C4-2B (cell line): ENCODE measurements around the gene ATG2A.

Experiments used
- ZFX ChIP-seq: fragments of 450-650 bp; IDR thresholded peaks from 2 replicates; pipeline ENCODE4 v1.6.1; 2017
- TF ChIP-seq, protein P1 (sequence below): fragments of 450-650 bp; conservative IDR thresholded peaks from 2 replicates; pipeline ENCODE4 v1.5.1; 2017; ENCODE audit warnings: mild to moderate bottlenecking

DNA sequence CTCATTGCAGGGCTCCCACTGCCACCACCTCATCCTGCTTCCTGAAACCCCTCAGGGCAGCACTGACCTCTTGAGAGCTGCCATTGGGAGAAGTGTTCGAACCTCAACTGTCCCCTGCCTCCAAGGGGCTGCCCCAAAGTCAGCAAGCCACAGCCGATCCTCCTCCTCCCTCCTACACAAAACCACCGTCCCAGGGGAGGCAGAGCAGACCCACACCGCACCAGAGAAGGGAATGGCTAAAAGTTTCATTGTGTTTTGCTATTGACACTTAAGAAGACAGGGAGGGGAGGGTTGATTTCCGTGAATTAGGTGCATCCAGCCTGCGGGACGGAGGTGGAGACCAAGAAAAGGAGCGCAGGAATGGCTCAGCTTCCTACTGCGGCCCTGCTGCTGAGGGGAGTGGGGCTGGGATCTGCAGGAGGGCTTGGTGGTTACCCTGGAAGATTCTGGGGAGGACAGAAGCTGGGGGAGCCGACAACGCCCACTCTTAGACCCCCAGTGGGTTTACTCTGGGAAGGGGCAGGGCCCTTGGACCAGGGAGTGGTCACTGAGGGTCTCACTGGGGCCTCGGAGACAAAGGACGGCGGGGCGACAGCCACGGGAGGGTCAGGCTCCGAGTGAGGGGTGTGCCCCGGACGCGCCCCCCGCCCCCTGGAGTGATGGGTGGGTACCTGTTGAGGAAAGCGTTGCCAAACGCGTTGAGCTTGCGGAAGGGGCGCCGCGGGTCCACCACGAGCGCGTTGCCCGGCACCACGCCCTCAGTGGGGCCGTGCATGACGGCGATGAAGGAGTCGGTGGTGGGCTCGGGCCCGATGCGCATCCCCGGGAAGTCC, 39.4 kb downstream of the ATG2A start:
- TF ChIP-seq, protein P1, sequence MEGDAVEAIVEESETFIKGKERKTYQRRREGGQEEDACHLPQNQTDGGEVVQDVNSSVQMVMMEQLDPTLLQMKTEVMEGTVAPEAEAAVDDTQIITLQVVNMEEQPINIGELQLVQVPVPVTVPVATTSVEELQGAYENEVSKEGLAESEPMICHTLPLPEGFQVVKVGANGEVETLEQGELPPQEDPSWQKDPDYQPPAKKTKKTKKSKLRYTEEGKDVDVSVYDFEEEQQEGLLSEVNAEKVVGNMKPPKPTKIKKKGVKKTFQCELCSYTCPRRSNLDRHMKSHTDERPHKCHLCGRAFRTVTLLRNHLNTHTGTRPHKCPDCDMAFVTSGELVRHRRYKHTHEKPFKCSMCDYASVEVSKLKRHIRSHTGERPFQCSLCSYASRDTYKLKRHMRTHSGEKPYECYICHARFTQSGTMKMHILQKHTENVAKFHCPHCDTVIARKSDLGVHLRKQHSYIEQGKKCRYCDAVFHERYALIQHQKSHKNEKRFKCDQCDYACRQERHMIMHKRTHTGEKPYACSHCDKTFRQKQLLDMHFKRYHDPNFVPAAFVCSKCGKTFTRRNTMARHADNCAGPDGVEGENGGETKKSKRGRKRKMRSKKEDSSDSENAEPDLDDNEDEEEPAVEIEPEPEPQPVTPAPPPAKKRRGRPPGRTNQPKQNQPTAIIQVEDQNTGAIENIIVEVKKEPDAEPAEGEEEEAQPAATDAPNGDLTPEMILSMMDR: no peak
- TF ChIP-seq ZFX: no peak
